ENCODE measurements around the gene TRIO. TPM values are rescaled to one million over a fixed set of nuclear protein-coding genes. Genes with fewer than 3 reads are reported as not detected.

The TRIO gene
- total and polyA plus RNA-seq, 2 of the 8 experiments (the other 6 are each of a cell fraction or from before 2014, with no cell fraction given): 35.1 to 69.1 TPM

GRCh38 chr5:14280294-14280854 is 137.2 kb downstream of the TRIO start:
- FAIRE-seq (no peak), DNase-seq (ENCODE audit: low read depth in 1 of 2, low spot score in 2 of 2) (no peak)
- H3K27ac ChIP-seq (ENCODE audit: low read depth, low read length): no peak overlapping the region
- peaks cover 2 to 50% of the 10 kb centered on the region in 2 experiments for H3K79me2 ChIP-seq (ENCODE audit: control insufficient read depth in 1 of 2, insufficient read depth in 2 of 2, low read length in 2 of 2)
- peaks cover 0 to 3% of the 10 kb centered on the region in 2 experiments for H4K20me1 ChIP-seq (replicated peaks in 1 of 2; ENCODE audit: control insufficient read depth in 1 of 2, insufficient read depth in 2 of 2, low read length in 2 of 2)
- H2BK5ac ChIP-seq (ENCODE audit: low read depth, low read length): no peak overlapping the region
- H3K4me3 ChIP-seq (ENCODE audit: extremely low read depth in 1 of 4, insufficient read depth in 2 of 4, low read depth in 3 of 4, low read length in 4 of 4): no peak overlapping the region
- H3K27me3 ChIP-seq (replicated peaks in 1 of 4; ENCODE audit: control insufficient read depth in 3 of 4, extremely low read depth in 1 of 4, insufficient read depth in 3 of 4, low read length in 3 of 4): no peaks in the 10 kb centered on the region
- no peak overlapping the region for H3K18ac ChIP-seq (ENCODE audit: extremely low read depth, low read length)
- H3K36me3 ChIP-seq (ENCODE audit: control insufficient read depth in 2 of 4, insufficient read depth in 4 of 4, low read length in 3 of 4): peaks cover 0 to 6% (median under 1%) of the 10 kb centered on the region in 4 experiments; a peak in 5 of 8 replicates
- no peak overlapping the region for H4K8ac ChIP-seq (ENCODE audit: extremely low read depth, insufficient read depth, low read length)
- H2AK5ac ChIP-seq (ENCODE audit: low read depth, low read length): no peak overlapping the region
- no peak overlapping the region for H2AFZ ChIP-seq (ENCODE audit: low read length)
- H4K91ac ChIP-seq (replicated peaks; ENCODE audit: insufficient read length, low read length): no peak overlapping the region
- H3K9me3 ChIP-seq (ENCODE audit: insufficient read depth in 2 of 2, low read depth in 1 of 2, low read length in 1 of 2): no peaks in the 10 kb centered on the region
- no peaks in the 10 kb centered on the region for H3K23me2 ChIP-seq (ENCODE audit: low read depth, low read length)
- ChIA-PET POLR2A (ENCODE audit: partially characterized antibody) (interaction anchor here (1.0 kb wide), 1 partner anchor 139 kb away, joined by 3 read pairs; no protein-coding TSS in a partner anchor), CTCF (ENCODE audit: partially characterized antibody) (interaction anchor here (0.8 to 1.7 kb wide), 5 partner anchors 10 to 252 kb away, joined by 3 to 7 read pairs (median 3); no protein-coding TSS in a partner anchor)
- peaks cover 4% of the 10 kb centered on the region; the same call in 1 of the 2 replicates for H3K79me1 ChIP-seq (ENCODE audit: low read depth, low read length)
- WGBS, 2 experiments (ENCODE audit: extremely low coverage in 1 of 2, insufficient coverage in 1 of 2, insufficient read length in 1 of 2, insufficient replicate concordance in 2 of 2, low coverage in 1 of 2, low lambda C conversion rate in 2 of 2, missing lambda C conversion rate in 1 of 2): 87% methylated on average over 11 of the region's 11 CpGs; no CpG with 5 or more reads in 1 of the 2 experiments
- no peak overlapping the region for H2BK15ac ChIP-seq (ENCODE audit: low read length)
- H2BK120ac ChIP-seq (replicated peaks; ENCODE audit: low read depth, low read length): no peak overlapping the region
- H4K5ac ChIP-seq (ENCODE audit: insufficient read length, low read depth, low read length): no peak overlapping the region
- H3K23ac ChIP-seq (ENCODE audit: insufficient read length): no peak overlapping the region
- H3K4ac ChIP-seq (replicated peaks; ENCODE audit: insufficient read length, low read depth, low read length): no peak overlapping the region
- no peak overlapping the region for H2BK20ac ChIP-seq (ENCODE audit: low read length)
- no peak overlapping the region for H3K56ac ChIP-seq (replicated peaks; ENCODE audit: insufficient read length, low read depth, low read length)
- no peak overlapping the region for H3K9ac ChIP-seq (replicated peaks in 1 of 4; ENCODE audit: extremely low read depth in 1 of 4, low read depth in 3 of 4, low read length in 3 of 4)
- H3K14ac ChIP-seq (ENCODE audit: insufficient read length): no peak overlapping the region
- H2BK12ac ChIP-seq (ENCODE audit: low read depth, low read length): no peak overlapping the region
- peaks cover 2 to 9% (median 5%) of the 10 kb centered on the region in 4 experiments; a peak in 6 of 7 replicates for H3K4me1 ChIP-seq (replicated peaks in 1 of 4; ENCODE audit: control insufficient read depth in 3 of 4, insufficient read depth in 4 of 4, low read length in 3 of 4)
- no peak overlapping the region for H3K4me2 ChIP-seq (ENCODE audit: insufficient read depth in 1 of 2, low read depth in 2 of 2, low read length in 2 of 2)
- TF ChIP-seq NANOG (IDR thresholded peaks at IDR 0.05; ENCODE audit: insufficient read depth, low read depth, low read length, poor library complexity, severe bottlenecking) (no peak), CEBPB (IDR thresholded peaks at IDR 0.05; ENCODE audit: low read depth, low read length) (no peak), ASH2L (IDR thresholded peaks at IDR 0.05; ENCODE audit: low read length) (no peak)
